NCI-H1436 treated with DMSO at 0.1 percent for 48 hours (cell line): ENCODE results near the gene LPCAT1.
"Not testable (repeated sequence)": the region's sequence is repeated elsewhere in the genome, so short reads cannot be mapped to it uniquely, and the experiment has no call there.

Experiments
- DNase-seq: peaks from one replicate; lab custom pipeline; 2025; lab: John Stamatoyannopoulos, UW

The LPCAT1 gene

DNA sequence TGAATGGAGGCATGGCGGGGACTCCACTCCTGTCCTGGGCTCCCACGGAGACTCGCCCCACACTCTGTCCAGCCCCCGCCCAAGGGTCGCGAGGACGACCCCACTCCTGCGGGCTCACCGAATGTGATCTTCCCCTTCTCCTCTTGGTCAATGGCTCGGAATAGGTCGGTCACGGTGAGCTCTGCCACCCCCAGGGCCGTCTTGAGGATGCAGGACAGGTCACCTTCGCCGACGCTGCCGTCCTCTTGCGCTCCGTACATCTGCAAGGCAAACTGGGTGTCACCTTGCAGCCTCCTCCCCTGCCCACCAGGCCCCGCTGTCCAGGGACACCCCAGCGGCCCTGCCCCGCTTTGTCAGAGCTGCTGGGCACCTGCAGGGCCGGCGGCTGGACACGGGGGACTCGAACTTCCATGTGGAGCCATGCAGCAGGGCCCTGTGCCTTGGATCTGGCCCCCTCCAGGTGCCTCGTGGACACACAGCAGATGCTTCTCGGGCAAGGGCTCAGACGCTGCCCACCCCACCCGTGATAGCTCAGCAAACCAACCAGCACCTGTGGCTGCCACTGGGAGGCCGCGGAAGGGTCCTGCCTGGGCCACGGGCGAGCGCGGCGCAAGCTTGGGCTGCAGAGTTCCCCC lies 57.0 kb downstream of the LPCAT1 start:
- no peak for DNase-seq

DNA sequence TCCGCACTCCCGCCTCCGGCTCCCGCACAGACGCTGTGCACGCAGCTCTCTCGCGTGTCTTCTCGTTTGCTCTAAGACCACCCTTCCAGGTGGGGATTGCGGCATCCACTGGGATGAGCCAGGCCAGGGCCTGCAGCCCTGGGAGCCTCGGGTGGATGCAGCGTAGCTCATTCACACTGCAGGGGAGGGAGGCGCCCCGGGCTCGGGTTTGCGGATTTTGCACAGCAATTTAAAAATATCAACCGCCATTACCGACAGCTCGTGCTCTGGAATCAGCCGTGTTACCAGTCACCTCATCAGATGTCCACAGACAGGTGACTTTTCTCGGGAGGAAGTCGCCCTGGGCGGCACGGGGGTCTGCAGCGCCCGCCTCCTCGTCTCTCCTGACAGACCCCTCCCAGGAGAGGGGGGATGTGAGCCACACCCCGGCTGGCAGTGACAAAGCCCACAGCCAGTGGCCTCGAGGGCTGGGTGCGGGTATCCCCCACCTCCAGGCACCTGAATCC lies 57.7 kb downstream of the LPCAT1 start:
- no peak for DNase-seq

DNA sequence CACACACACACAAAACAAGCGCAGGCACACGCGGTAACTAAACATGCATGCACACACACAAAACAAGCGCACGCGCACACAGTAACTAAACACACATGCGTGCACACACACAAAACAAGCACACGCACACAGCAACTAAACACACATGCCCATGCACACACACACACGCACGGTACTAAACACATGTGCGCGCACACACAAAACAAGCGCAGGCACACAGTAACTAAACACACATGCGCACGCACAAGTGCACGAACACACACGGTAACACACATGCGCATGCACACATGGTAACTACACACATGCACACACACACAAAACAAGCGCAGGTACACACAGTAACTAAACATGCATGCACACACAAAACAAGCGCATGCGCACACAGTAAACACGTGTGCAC lies 58.6 kb downstream of the LPCAT1 start:
- DNase-seq: no peak

DNA sequence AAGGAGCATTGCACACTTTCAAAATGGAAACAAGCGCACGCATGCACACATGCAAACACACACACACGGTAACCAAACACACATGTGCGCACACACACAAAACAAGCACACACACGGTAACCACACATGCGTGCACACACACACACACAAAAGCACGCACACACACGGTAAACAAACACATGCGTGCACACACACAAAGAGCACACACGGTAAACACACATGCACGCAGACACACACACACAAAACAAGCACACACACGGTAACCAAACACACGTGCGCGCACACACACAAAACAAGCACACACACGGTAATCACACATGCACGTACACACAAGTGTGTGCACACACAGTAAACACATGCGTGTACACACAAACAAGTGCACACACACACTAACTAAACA lies 59.2 kb downstream of the LPCAT1 start:
- no peak for DNase-seq

DNA sequence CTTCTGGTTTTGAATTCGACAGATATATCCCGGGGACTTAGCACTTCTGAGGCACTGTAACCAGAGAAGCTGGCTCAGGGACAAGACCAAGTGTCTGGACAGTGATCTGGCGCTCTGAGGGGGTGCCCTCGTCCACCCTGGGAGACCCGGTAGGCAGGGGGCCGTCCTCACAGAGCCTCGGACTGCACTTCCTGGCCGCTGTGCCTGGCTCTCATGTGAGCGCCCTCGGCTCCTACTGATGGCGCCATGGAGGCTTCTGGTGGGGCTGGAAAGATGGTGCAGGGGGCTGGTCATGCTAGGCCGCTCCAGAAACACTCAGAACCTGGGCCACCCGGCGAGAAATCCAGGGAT lies 59.7 kb downstream of the LPCAT1 start:
- no peak for DNase-seq

DNA sequence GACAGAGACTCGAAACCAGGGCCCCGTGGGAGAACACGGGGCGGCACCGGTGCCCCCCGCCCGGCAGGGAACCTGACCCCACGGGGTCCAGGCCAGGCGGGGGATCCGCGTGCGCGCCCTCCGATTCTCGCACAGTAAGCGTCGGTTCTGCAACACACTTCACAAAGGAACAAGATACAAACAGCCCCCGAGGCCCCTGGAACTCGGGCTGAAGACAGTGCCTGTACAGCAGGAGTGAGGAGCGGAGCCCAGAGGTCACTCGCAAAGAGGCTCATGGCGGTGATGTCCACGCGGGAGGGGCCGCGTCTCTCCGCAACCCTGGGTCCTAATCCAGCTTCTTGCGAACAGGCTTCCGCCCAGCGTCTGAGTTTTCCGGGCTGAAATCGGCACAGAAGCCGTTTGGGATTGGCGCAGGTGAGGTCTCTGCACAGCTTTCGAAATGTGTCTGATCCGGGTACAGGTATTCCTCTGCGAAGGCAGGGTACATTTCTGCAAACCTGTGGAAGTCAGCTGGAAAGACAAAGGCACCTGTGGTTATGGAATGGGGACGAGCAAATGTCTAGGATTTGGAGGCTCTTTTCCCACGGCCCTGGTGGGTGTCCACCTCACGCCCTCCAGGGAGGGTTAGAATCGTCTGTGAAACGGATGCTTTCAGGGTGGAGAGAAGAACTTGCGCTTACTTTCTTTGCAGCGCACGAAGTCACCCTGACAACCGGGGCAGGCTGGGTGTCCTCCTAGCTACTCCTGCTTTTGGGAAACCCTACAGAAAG lies 60.2 kb downstream of the LPCAT1 start:
- no peak for DNase-seq

DNA sequence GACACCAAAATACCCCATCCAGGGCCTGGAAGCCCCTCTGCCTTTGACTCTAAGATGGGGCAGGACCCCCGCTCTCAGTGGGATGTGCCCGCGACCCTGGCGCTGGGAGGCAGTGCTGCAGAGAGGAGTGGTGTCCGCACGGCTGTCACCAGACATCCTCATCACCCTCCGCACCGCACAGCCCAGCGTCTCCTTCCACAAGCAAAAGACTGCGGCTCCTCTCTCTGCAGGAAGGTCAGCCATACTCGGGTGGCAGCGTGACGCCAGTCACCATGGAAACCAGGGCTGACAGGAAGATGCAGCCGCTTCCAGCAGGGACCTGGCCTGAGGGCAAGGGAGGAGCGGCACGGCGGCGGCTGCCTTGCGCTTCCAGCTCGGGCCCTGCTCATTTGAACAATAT lies 61.4 kb downstream of the LPCAT1 start:
- DNase-seq: no peak

DNA sequence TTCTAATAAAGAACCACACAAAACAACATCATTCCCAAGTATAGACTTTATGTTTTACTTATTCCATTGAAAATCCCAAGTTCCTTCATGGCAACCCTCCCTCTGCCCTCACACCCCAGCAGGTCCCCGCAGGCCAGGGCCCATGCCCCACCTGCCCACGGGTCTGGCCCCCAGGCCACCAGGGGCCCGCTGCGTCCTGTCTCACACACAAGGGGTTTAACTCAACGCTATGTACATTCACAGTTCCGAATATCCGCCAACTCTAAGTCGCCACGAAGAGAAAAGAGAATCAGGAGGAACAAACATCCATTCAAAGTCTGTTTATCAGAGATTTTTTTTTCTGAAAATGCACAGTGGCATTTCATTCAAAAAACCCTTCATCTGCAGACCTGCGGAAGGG lies 62.4 kb downstream of the LPCAT1 start:
- no peak for DNase-seq

DNA sequence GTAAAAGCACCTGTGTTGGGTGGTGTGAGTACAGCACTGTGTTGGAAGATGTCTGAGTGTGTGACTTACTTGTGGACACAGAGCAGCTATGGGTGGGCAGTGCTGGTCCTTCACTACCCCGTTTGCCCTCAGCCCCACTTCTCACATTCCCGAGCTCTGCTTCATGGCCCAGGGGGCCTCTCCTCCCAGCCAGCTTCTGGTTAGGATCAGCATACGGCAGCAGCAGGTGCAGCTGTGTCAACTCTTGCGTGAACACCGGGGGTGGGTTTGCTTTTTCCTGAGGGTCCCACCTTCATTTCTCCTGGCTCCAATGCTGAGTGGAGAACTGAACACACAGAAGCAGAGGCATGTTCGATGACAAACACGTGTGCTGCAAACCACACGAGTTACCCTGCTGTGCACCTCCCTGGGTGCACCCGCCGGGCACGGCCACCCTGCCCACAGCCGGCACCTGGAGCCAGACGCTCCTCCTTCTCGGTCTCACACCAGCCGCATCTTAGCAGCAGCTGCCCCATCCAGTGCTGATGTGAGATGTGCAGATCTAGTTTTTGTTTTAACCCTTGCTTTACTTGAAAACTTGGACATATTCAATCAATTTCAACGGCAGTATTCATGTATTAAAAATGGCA lies 63.6 kb downstream of the LPCAT1 start:
- DNase-seq: no peak

DNA sequence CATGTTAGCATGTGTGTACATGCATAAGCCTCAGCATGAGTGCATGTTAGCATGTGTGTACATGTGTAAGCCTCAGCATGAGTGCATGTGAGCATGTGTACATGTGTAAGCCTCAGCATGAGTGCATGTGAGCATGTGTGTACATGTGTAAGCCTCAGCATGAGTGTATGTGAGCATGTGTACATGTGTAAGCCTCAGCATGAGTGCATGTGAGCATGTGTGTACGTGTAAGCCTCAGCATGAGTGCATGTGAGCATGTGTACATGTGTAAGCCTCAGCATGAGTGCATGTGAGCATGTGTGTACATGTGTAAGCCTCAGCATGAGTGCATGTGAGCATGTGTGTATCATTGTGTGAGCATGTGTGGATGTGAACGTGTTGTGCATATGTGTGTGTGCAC lies 64.3 kb downstream of the LPCAT1 start:
- not testable (repeated sequence) for DNase-seq

DNA sequence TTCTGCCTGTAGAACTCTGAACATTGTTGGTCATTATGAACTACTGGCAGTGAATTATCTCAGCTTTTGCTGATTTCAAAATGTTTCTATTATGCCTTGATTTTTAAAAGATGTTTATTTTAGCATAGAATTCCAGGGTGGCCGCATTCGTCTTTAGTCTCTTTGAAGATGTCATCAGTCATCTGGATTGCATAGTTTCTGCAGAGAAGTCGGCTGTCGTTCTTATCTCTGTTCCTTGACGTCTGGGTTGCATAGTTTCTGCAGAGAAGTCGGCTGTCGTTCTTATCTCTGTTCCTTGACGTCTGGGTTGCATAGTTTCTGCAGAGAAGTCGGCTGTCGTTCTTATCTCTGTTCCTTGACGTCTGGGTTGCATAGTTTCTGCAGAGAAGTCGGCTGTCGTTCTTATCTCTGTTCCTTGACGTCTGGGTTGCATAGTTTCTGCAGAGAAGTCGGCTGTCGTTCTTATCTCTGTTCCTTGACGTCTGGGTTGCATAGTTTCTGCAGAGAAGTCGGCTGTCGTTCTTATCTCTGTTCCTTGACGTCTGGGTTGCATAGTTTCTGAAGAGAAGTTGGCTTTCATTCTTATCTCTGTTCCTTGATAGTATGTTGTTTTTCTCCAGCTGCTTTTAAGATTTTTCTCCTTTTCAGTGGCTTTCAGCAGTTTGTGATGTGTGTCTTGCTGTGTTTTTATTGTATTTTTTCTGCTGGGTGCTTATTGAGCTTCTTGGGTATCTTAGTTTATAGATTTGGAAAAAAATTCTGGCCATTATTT lies 67.5 kb downstream of the LPCAT1 start:
- not testable (repeated sequence) for DNase-seq

DNA sequence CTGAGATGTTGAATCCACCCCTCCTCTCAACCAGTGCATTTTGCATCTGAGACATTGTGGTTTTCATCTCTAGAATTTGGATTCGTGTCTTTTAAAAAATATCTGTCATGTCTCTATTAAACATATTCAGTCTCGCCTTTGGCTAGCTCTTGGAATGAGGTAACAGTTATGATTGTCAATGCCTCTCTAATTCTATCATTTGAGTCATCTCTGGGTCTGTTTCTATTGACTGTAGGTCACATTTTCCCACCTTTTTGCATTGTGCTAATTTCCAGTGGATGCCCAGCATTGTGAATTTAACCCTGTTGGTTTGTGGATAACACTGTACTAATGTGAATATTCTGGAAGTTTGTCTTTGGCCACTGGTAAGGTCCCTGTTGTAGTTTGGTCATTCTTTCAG lies 70.1 kb downstream of the LPCAT1 start:
- DNase-seq: no peak

DNA sequence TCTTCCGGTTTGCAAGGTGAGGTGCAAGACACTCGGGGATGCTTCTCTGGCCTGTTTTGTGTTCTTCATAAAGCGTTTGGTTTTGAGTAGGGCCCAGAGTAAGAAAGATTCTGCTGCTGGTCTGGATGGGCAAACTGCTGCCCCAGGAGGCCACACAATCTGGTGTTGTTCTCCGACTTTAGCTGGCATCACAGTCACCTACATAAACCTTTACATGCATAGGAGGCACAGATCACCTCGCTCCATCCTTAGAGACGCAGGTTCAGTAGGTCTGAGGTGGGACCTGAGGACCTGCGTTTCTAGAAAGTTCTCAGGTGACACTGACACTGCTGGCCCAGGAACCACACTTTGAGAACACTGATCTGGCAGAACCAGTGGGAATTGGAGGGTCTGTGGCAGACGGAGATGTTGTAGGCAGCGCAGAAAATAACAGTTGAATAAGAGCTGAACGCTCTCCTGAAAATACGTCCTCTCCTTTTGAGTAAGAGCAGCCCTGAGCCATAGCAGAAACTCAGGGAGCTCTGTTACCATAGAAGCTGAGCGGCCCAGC lies 74.6 kb downstream of the LPCAT1 start:
- DNase-seq: no peak

DNA sequence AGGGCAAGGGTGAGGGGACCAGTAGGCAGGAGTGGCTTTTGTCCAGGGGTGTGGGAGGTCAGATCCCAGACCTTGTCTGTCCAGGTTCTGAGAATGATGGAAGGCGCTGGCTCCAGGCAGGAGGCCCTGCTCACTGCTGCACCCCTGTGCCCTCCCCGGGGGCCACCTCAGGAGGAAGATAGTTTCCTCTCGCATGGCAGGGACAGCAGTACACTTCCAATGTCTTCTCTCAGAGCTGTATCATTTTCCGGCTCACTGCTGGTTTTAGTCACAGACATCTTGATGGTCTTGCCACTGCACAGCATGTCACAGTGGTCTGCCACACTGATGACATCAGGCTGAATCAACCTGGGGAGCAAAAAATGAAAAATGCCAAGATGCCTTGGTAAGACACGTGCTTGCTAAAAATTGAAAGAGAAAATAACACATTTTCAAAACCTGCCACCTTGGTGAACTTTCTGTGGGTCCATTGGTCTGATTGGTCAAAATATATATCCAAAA lies 75.2 kb downstream of the LPCAT1 start:
- no peak for DNase-seq

DNA sequence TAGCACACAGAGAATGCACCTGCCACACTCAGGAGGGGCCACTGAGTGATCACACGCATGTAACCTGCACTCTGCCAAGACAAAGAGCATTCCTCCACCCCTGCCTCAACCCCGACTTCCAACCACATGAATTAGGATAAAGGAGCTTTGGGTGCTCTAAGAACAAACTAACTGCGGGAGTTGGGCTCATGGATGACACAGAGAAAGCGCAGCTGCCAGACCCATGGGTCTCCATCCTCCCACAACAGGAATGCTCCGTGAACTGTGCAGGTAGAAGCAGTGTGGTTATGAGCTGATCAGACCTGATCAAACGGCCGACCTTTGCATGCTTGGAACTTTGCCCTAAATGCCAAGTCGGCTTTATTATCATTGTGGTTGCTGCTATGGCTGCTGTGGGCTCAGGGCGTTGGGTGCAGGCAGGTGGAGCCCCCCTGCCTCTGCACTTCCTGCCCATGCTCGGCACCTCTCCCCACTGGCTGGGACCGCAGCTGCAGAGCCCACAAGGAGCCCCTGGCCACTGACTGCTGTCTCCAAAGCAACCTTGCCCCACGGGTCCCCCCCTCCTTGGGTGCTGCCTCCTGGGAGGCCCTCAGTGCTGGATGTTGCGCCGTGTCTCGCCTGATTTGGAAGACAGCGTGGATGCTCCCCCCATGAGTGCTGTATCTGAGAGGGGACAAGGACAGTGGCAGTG lies 75.9 kb downstream of the LPCAT1 start:
- no peak for DNase-seq

DNA sequence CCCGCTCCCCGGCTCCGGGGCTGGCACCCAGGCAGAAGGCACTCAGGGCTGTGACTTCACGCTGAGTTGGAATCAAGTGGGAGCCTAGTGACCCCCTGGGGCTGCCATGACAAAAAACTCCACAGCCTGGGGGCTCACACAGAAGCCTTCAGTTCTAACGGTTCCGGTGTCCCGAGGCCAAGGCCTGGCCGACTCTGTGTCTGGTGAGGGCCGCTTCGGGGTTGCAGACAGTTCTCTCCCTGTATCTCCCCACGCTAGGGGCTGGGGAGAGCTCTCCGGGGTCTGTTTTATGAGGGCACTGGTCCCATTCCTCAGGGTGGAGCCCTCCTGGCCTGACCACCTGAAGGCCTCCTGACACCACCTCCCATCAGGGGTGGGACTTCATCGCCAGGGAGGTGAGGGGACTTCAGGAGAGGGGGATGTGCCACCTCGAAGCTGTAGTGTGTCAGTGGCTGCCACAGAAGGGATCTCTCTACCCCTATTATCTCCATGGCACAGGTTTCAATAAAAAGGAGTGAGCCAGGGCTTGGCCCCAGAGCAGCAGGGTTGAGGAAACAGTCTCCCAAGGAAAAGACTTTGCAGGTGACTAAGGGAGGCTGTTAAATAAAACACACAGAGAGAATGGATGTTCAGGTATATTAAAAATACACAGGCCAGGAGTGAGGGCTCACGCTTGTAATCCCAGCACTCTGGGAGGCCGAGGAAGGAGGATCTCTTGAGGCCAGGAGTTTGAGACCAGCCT lies 77.0 kb downstream of the LPCAT1 start:
- DNase-seq: no peak

DNA sequence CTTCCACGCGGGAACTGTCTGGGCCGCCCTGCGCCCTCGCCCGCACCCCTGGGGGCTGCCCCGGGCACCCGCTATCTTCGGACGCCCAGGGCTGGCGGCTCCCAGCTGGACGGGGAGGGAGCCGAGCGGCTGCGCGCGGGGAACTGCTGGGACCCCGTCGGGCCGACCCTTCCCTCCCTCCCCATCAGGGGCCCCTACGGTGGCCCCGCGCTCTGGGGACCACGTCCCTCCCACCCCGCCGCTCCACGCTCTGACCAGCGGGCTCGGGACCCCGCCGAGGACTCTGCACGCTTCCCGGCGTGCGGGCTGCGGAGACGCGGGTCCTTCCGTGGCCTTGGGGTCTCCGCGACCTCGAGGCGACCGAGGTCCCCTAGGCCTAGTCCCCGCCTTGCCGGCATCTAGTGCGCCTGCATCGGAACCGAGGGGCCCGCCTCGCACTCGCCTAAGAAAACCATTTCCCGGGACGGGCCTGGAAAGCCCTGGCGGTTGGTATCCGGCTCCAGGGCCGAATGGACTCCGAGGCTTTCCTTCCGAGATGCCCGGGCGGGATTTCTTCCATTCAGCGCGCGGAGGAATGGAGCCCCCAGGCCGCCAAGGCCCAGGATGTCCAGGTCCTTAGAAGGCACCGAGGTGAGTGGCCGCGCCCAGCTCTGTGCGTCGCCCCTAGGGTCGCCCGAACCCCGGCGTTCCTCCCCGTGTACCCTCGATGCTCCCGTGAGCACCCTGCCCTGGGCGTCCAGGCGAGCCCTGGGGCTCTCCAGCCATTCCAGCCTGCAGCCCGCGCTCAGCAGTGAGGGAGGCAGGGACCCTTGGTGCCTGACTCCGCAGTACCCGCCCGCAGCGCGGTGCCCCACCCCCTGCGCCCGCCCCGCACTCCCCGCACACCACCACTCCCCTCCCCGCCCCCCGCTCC lies 77.8 kb downstream of the LPCAT1 start:
- DNase-seq: no peak

DNA sequence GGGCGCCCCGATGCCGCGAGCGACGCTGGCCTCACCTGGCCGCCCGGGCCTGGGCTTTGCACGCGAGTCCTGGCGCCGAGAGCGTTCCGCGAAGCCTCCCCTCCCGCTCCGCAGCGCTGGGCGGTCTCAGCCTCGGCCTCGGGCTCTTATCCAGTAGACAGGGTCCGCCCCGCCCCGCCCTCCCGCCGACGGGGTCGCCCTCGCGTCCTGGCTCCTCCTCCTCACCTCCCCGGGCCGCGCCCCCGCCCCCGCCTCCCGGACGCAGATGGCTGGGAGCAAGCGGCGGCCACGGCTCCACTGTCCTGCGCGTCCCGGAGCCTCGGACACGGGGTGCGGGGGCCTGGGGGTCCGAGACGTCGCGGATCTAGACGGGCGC lies 78.5 kb downstream of the LPCAT1 start, which contains the start of gene SLC6A3:
Gene SLC6A3, minus strand, starts transcription at position 128 of the 376 bp plus-strand sequence. CDS start 2,243 bp downstream, outside the sequence.
- no peak for DNase-seq

DNA sequence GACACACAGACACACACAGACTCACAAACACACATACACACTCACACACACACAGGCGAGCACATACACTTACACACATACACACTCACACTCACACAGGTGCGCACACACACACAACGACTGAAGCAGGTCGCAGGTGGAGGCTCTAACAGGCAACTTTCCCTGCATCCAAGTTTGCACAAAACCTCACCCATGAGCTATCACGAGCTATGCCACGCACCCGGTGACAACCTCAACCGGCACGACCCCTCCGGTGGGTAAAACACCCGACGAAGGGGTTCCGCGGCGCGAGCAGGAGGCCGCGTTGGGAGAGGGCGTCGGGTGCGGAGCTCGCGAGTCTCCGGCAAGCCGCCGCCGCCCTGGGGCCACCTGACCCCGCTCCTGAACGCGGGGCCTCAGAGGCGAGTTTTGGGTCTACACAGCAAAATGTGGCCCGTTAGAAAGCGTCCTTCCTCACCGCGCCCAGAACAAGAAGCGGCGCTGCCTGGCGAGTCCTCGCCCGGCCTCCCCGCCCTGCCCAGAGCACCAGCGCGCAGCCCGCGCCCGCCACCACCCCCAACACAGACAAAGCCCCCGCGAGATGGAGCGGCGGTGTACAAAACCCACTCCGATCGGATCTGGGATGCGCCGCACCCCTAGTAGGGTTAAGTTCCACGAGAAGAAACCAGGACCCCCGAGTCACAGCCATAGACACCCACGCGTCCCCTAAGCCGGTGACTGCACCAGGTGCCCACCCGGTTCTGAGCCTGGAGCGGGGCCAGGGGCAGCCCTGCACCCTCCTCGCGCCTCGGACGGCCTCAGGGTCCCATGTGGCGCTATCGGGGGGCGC lies 79.2 kb downstream of the LPCAT1 start:
- DNase-seq: no peak
